Endodermal cell (in vitro differentiated cells): ENCODE results near the gene RPLP2. TPM values are rescaled to one million over a fixed set of nuclear protein-coding genes. Genes with fewer than 3 reads are reported as not detected.

ENCODE experiments used
- DNase-seq: peaks from one replicate; pipeline ENCODE4 v3.0.0-alpha.2; 2017
- H3K27ac ChIP-seq: 2 replicates; pipeline ENCODE4 v1.5.1; 2013; ENCODE audit warnings: mild to moderate bottlenecking, low read depth, low read length, moderate library complexity
- H3K27me3 ChIP-seq: 2 replicates; pipeline ENCODE4 v1.6.1; 2013; ENCODE audit warnings: mild to moderate bottlenecking, low read length, moderate library complexity; ENCODE audit not compliant: insufficient read depth, control insufficient read depth, poor library complexity, severe bottlenecking
- H3K36me3 ChIP-seq: 2 replicates; pipeline ENCODE4 v1.7.0; 2013; ENCODE audit warnings: mild to moderate bottlenecking, low read length, moderate library complexity; ENCODE audit not compliant: control insufficient read depth, insufficient read depth
- H3K4me1 ChIP-seq: one replicate; pipeline ENCODE4 v1.7.0; 2013; ENCODE audit warnings: low read length; ENCODE audit not compliant: control insufficient read depth, insufficient read depth
- H3K4me3 ChIP-seq: 2 replicates; pipeline ENCODE4 v1.5.1; 2013; ENCODE audit warnings: mild to moderate bottlenecking, low read length, moderate library complexity
- H3K9ac ChIP-seq: 2 replicates; pipeline ENCODE4 v1.6.1; 2013; ENCODE audit warnings: mild to moderate bottlenecking, low read length, moderate library complexity; ENCODE audit not compliant: poor library complexity, severe bottlenecking; ENCODE audit errors: extremely low read depth
- H3K9me3 ChIP-seq: 2 replicates; pipeline ENCODE4 v1.6.1; 2013; ENCODE audit warnings: mild to moderate bottlenecking, low read length, moderate library complexity; ENCODE audit not compliant: control insufficient read depth
- H3K27ac Mint-ChIP-seq: 2 replicates; pipeline ENCODE4 v1.8.0; 2020; ENCODE audit warnings: mixed read lengths
- H3K27me3 Mint-ChIP-seq: 2 replicates; pipeline ENCODE4 v1.8.0; 2021; ENCODE audit warnings: mild to moderate bottlenecking, mixed read lengths; ENCODE audit not compliant: insufficient read depth
- H3K36me3 Mint-ChIP-seq: 2 replicates; pipeline ENCODE4 v1.8.0; 2020; ENCODE audit warnings: low read depth, mixed read lengths
- H3K4me1 Mint-ChIP-seq: 2 replicates; pipeline ENCODE4 v1.8.0; 2020; ENCODE audit warnings: mixed read lengths
- H3K4me3 Mint-ChIP-seq: 2 replicates; pipeline ENCODE4 v1.8.0; 2020; ENCODE audit warnings: mild to moderate bottlenecking, moderate library complexity, mixed read lengths
- H3K9me3 Mint-ChIP-seq: 2 replicates; pipeline ENCODE4 v1.8.0; 2020; ENCODE audit warnings: mild to moderate bottlenecking, mixed read lengths
- CTCF ChIP-seq: fragments of 200-600 bp; sonication (generic); conservative IDR thresholded peaks from 2 replicates; pipeline ENCODE4 v1.5.0; 2021; ENCODE audit warnings: antibody characterized with exemption, mild to moderate bottlenecking
- WGBS, 2 experiments: methylation state at CpG; one replicate each; pipeline versions ENCODE4 v1.1.5 to v1.1.7; 2013; ENCODE audit warnings: missing lambda C conversion rate in 2 of 2, mixed read lengths in 1 of 2; ENCODE audit not compliant: insufficient coverage in 1 of 2, insufficient read length in 1 of 2; 5-methylcytosine and 5-hydroxymethylcytosine counted together
- long read RNA-seq, 4 experiments: library from polyadenylated mRNA in 2 of 4; library from RNA in 1 of 4; library from capped mRNA in 1 of 4; stranded (forward) in 3 of 4; unstranded in 1 of 4; transcript quantifications; one replicate each; pipeline ENCODE4 v2.0.0, GENCODE V29; 2020 to 2021; ENCODE audit warnings: inconsistent platforms in 1 of 4
- polyA plus RNA-seq, 2 experiments: library from polyadenylated mRNA; stranded (reverse); fragments of 50-300 nt; gene quantifications; one replicate each; pipeline ENCODE4 v1.2.3, GENCODE V29; 2013
- total RNA-seq, 2 donors: library from RNA; stranded (reverse); fragmentation: NEBNext Ultra II Directional in 1 of 2; extraction: Animal tissue kit (Norgen Biotek cat#: 25700) in 1 of 2; gene quantifications; 2 replicates in 1 of 2; 3 replicates in 1 of 2; pipeline ENCODE4 v1.2.1, GENCODE V29; 2021

Gene RPLP2
- total RNA-seq = 1,000 to 10,000 TPM; 1,966 to 2,020 TPM
- polyA plus RNA-seq (2013, experiment 1 of 2) = 1,769 TPM
- polyA plus RNA-seq (2013, experiment 2 of 2) = 1,602 TPM
- long read RNA-seq, experiment 1, transcript RPLP2-207 (4 exons, 637 nt) = minor isoform, 18 of 970 reads
- long read RNA-seq, experiment 1, transcript RPLP2-203 (3 exons, 489 nt) = minor isoform, 5 of 970 reads
- long read RNA-seq, experiment 1, transcript RPLP2-201 (5 exons, 781 nt) = major isoform, 808 of 970 reads
- long read RNA-seq, experiment 1, partial matches to known transcripts = 4 of 970 reads
- long read RNA-seq, experiment 1, other reads (novel, unspliced or antisense) = 131 of 970 reads
- long read RNA-seq, experiment 2, transcript RPLP2-201 (5 exons, 781 nt) = major isoform, 167 of 179 reads
- long read RNA-seq, experiment 2, transcript RPLP2-207 (4 exons, 637 nt) = minor isoform, 6 of 179 reads
- long read RNA-seq, experiment 2, partial matches to known transcripts = 1 of 179 reads
- long read RNA-seq, experiment 2, other reads (novel, unspliced or antisense) = 5 of 179 reads
- long read RNA-seq, experiment 3, transcript RPLP2-201 (5 exons, 781 nt) = major isoform, 492 of 512 reads
- long read RNA-seq, experiment 3, partial matches to known transcripts = 3 of 512 reads
- long read RNA-seq, experiment 3, other reads (novel, unspliced or antisense) = 15 of 512 reads
- long read RNA-seq, experiment 4, transcript RPLP2-207 (4 exons, 637 nt) = major isoform, 5 of 15 reads
- long read RNA-seq, experiment 4, partial matches to known transcripts = 1 of 15 reads
- long read RNA-seq, experiment 4, other reads (novel, unspliced or antisense) = 5 of 15 reads

GRCh38 chr11:809287-810039 lies at the start of gene RPLP2:
Gene RPLP2, plus strand, starts transcription at chr11:809967. Its CDS starts 268 bp downstream, at chr11:810235.
- Mint-ChIP-seq H3K9me3 (no peaks in the 10 kb centered on the region), H3K4me3 (peak within 1 kb of the TSS; percentile 85), H3K27ac (peak within 1 kb of the TSS; percentile 99), H3K36me3 (peaks cover 31% of the 10 kb centered on the region), H3K27me3 (no peaks in the 10 kb centered on the region), H3K4me1 (peaks cover 17% of the 10 kb centered on the region)
- DNase-seq = peak; percentile 98
- H3K4me1 ChIP-seq = no peaks in the 10 kb centered on the region
- H3K27me3 ChIP-seq = no peaks in the 10 kb centered on the region
- TF ChIP-seq CTCF = no peak
- H3K36me3 ChIP-seq = peaks cover 31% of the 10 kb centered on the region
- peak within 1 kb of the TSS; percentile 98 for H3K27ac ChIP-seq
- H3K4me3 ChIP-seq = peak within 1 kb of the TSS; percentile 89
- H3K9me3 ChIP-seq = no peaks in the 10 kb centered on the region
- WGBS, 2 experiments = 0 to 1% methylated on average over 20 to 81 of the region's 81 CpGs
- H3K9ac ChIP-seq = peak within 1 kb of the TSS; percentile 94

- peaks cover 74% of the 10 kb centered on the region for H3K36me3 ChIP-seq
- H3K27me3 ChIP-seq = no peaks in the 10 kb centered on the region
- TF ChIP-seq CTCF = no peak
- no peak for DNase-seq
- Mint-ChIP-seq H3K4me3 (no peak overlapping the region), H3K27ac (no peak overlapping the region), H3K9me3 (no peaks in the 10 kb centered on the region), H3K27me3 (no peaks in the 10 kb centered on the region), H3K4me1 (no peaks in the 10 kb centered on the region), H3K36me3 (peaks cover 65% of the 10 kb centered on the region)
- no peaks in the 10 kb centered on the region for H3K4me1 ChIP-seq
- no peak overlapping the region for H3K4me3 ChIP-seq
- H3K9me3 ChIP-seq = no peaks in the 10 kb centered on the region
- no peak overlapping the region for H3K9ac ChIP-seq
- H3K27ac ChIP-seq = no peak overlapping the region
Observed at GRCh38 chr11:760236-760635, 49.5 kb upstream of the RPLP2 start.

- peaks cover 61% of the 10 kb centered on the region for H3K36me3 Mint-ChIP-seq
- peaks cover 67% of the 10 kb centered on the region for H3K36me3 ChIP-seq
- no peak for TF ChIP-seq CTCF
- H3K9ac ChIP-seq = no peak overlapping the region
- WGBS, 2 experiments = 90 to 96% methylated on average over 8 of the region's 8 CpGs
- H3K4me3 ChIP-seq = no peak overlapping the region
- H3K27ac Mint-ChIP-seq = no peak overlapping the region
- H3K4me1 Mint-ChIP-seq = no peaks in the 10 kb centered on the region
- no peaks in the 10 kb centered on the region for H3K27me3 ChIP-seq
- H3K4me1 ChIP-seq = no peaks in the 10 kb centered on the region
- no peaks in the 10 kb centered on the region for H3K9me3 Mint-ChIP-seq
- DNase-seq = no peak
- no peaks in the 10 kb centered on the region for H3K9me3 ChIP-seq
- H3K27me3 Mint-ChIP-seq = no peaks in the 10 kb centered on the region
- no peak overlapping the region for H3K4me3 Mint-ChIP-seq
- no peak overlapping the region for H3K27ac ChIP-seq
Observed at GRCh38 chr11:761526-762108, 48.1 kb upstream of the RPLP2 start.
